DND-41 (cell line): ENCODE measurements around the gene FBXW11.

Source experiments
- ATAC-seq: fragments of 200-7000 bp; cut with Tn5 transposase; 3 replicates; pipeline ENCODE4 v1.9.1; 2021; ENCODE audit warnings: low read depth; ENCODE audit not compliant: insufficient read depth
- DNase-seq: peaks from one replicate; pipeline ENCODE4 v3.0.0-alpha.2; 2020
- H2AFZ ChIP-seq: 2 replicates; pipeline ENCODE4 v1.6.0; 2012; ENCODE audit warnings: low read depth, low read length
- H3K27ac ChIP-seq: 2 replicates; pipeline ENCODE4 v1.5.1; 2012; ENCODE audit warnings: low read length, inconsistent platforms
- H3K27me3 ChIP-seq: fragments of 200-600 bp; sonication (generic); 2 replicates; pipeline ENCODE4 v1.6.0; 2012; ENCODE audit warnings: low read length, mild to moderate bottlenecking, inconsistent platforms; ENCODE audit not compliant: insufficient read depth, poor library complexity
- H3K36me3 ChIP-seq: 2 replicates; pipeline ENCODE4 v1.5.1; 2012; ENCODE audit warnings: low read length, inconsistent platforms; ENCODE audit not compliant: insufficient read depth
- H3K4me1 ChIP-seq: 2 replicates; pipeline ENCODE4 v1.5.1; 2012; ENCODE audit warnings: mild to moderate bottlenecking, low read length; ENCODE audit not compliant: insufficient read depth
- H3K4me2 ChIP-seq: 2 replicates; pipeline ENCODE4 v1.6.0; 2012; ENCODE audit warnings: mild to moderate bottlenecking, moderate library complexity, low read length, inconsistent platforms; ENCODE audit not compliant: insufficient read depth
- H3K4me3 ChIP-seq, 2 experiments: fragments of 200-600 bp in 1 of 2; shearing (Covaris generic) in 1 of 2; 2 replicates each; pipeline ENCODE4 v1.5.1; 2012 to 2016; ENCODE audit warnings: inconsistent platforms in 2 of 2, low read length in 2 of 2, mild to moderate bottlenecking in 2 of 2, low read depth in 1 of 2, moderate library complexity in 1 of 2
- H3K79me2 ChIP-seq: 2 replicates; pipeline ENCODE4 v1.6.0; 2012; ENCODE audit warnings: low read length, inconsistent platforms; ENCODE audit not compliant: insufficient read depth
- H3K9ac ChIP-seq: 2 replicates; pipeline ENCODE4 v1.6.0; 2012; ENCODE audit warnings: low read depth, mild to moderate bottlenecking, inconsistent platforms, low read length, moderate library complexity
- H3K9me3 ChIP-seq: 2 replicates; pipeline ENCODE4 v1.5.1; 2012; ENCODE audit warnings: low read length, moderate library complexity, mild to moderate bottlenecking, inconsistent platforms; ENCODE audit not compliant: insufficient read depth, severe bottlenecking
- H4K20me1 ChIP-seq: 2 replicates; pipeline ENCODE4 v1.6.0; 2012; ENCODE audit warnings: low read length; ENCODE audit not compliant: insufficient read depth
- CTCF ChIP-seq: IDR thresholded peaks from 2 replicates; pipeline ENCODE4 v1.5.1; 2012; ENCODE audit warnings: borderline replicate concordance, low read length, moderate library complexity, mild to moderate bottlenecking; ENCODE audit not compliant: poor library complexity, severe bottlenecking; ENCODE audit errors: extremely low read depth
- EZH2 ChIP-seq: IDR thresholded peaks from 3 replicates; pipeline ENCODE4 v1.6.1; 2012; ENCODE audit warnings: borderline replicate concordance, low read depth, mild to moderate bottlenecking, moderate library complexity, low read length, inconsistent platforms; ENCODE audit not compliant: severe bottlenecking

FBXW11 gene

GRCh38 chr5:171816666-171817065 lies 189.8 kb downstream of the FBXW11 start:
- DNase-seq (no peak), ATAC-seq (no peak)
- no peak overlapping the region for H3K9ac ChIP-seq
- H3K79me2 ChIP-seq = no peaks in the 10 kb centered on the region
- H3K27me3 ChIP-seq = peaks cover 11% of the 10 kb centered on the region
- H2AFZ ChIP-seq = no peak overlapping the region
- TF ChIP-seq CTCF = no peak
- TF ChIP-seq EZH2 = no peak
- no peak overlapping the region for H3K4me2 ChIP-seq
- no peak overlapping the region for H3K27ac ChIP-seq
- no peaks in the 10 kb centered on the region for H4K20me1 ChIP-seq
- no peaks in the 10 kb centered on the region for H3K9me3 ChIP-seq
- H3K4me3 ChIP-seq = no peak overlapping the region
- H3K4me1 ChIP-seq = no peaks in the 10 kb centered on the region
- H3K36me3 ChIP-seq = no peaks in the 10 kb centered on the region

GRCh38 chr5:171813813-171814490 lies 192.5 kb downstream of the FBXW11 start:
- Histone ChIP-seq H3K27me3 (peaks cover 11% of the 10 kb centered on the region), H3K4me1 (no peaks in the 10 kb centered on the region), H3K27ac (no peak overlapping the region), H4K20me1 (no peaks in the 10 kb centered on the region), H3K4me2 (no peak overlapping the region), H3K4me3 (no peak overlapping the region), H3K9me3 (no peaks in the 10 kb centered on the region), H2AFZ (no peak overlapping the region), H3K9ac (no peak overlapping the region), H3K79me2 (no peaks in the 10 kb centered on the region), H3K36me3 (no peaks in the 10 kb centered on the region)
- DNase-seq (no peak), ATAC-seq (no peak)
- no peak for TF ChIP-seq CTCF
- TF ChIP-seq EZH2 = no peak

GRCh38 chr5:171813270-171813669 lies 193.2 kb downstream of the FBXW11 start:
- Histone ChIP-seq H2AFZ (no peak overlapping the region), H3K36me3 (no peaks in the 10 kb centered on the region), H3K27me3 (peaks cover 11% of the 10 kb centered on the region), H3K27ac (no peak overlapping the region), H3K79me2 (no peaks in the 10 kb centered on the region), H3K9me3 (no peaks in the 10 kb centered on the region), H3K9ac (no peak overlapping the region), H4K20me1 (no peaks in the 10 kb centered on the region), H3K4me3 (no peak overlapping the region), H3K4me1 (no peaks in the 10 kb centered on the region), H3K4me2 (no peak overlapping the region)
- ATAC-seq (no peak), DNase-seq (no peak)
- TF ChIP-seq CTCF (no peak), EZH2 (no peak)
